SK-N-SH (cell line): ENCODE results near the gene RASL10B. TPM values are rescaled to one million over a fixed set of nuclear protein-coding genes. Genes with fewer than 3 reads are reported as not detected.

ENCODE experiments used
- CTCF ChIA-PET: fragments of 300-600, 350-600 bp; formaldehyde crosslinking; extraction: SDS; loops from one replicate; lab custom pipeline; 2021; lab: Yijun Ruan, JAX
- POLR2A ChIA-PET: fragments of 350-600 bp; sonication (Branson Sonifier 250); formaldehyde crosslinking; extraction: SDS; loops from one replicate; lab custom pipeline; 2020; ENCODE audit warnings: antibody characterized with exemption, inconsistent platforms; lab: Yijun Ruan, JAX
- DNase-seq: peaks from one replicate; pipeline ENCODE4 v3.0.0; 2012
- H2AFZ ChIP-seq: fragments of 200-600 bp; sonication (generic); 2 replicates; pipeline ENCODE4 v1.8.1; 2016; ENCODE audit warnings: antibody characterized with exemption, mild to moderate bottlenecking, low read depth
- H3F3A ChIP-seq: fragments of 200-600 bp; sonication (generic); replicated peaks from 2 replicates; pipeline ENCODE3; 2016; ENCODE audit warnings: antibody characterized with exemption, mild to moderate bottlenecking; ENCODE audit not compliant: insufficient read depth
- H3K27ac ChIP-seq, 2 experiments: fragments of 200-500 bp in 1 of 2; fragments of 200-600 bp in 1 of 2; sonication (Bioruptor generic) in 1 of 2; sonication (generic), shearing (Covaris generic) in 1 of 2; 2 replicates each; pipeline versions ENCODE4 v1.5.1 to v1.6.1; 2014 to 2016; ENCODE audit warnings: low read depth in 2 of 2, inconsistent platforms in 1 of 2, low read length in 1 of 2, mild to moderate bottlenecking in 1 of 2, mixed read lengths in 1 of 2
- H3K27me3 ChIP-seq: fragments of 200-600 bp; sonication (generic), shearing (Covaris generic); 2 replicates; pipeline ENCODE4 v1.6.1; 2016; ENCODE audit warnings: mixed run types; ENCODE audit not compliant: insufficient read depth
- H3K36me3 ChIP-seq, 2 experiments: fragments of 200-500 bp in 1 of 2; fragments of 200-600 bp in 1 of 2; sonication (Bioruptor generic) in 1 of 2; sonication (generic) in 1 of 2; replicated peaks in 1 of 2; 2 replicates each; pipeline versions ENCODE3 to v1.5.1; 2014 to 2016; ENCODE audit warnings: low read length in 1 of 2, mild to moderate bottlenecking in 1 of 2; ENCODE audit not compliant: insufficient read depth in 2 of 2, control insufficient read depth in 1 of 2
- H3K4me1 ChIP-seq, 2 experiments: fragments of 200-500 bp in 1 of 2; fragments of 200-600 bp in 1 of 2; sonication (Bioruptor generic) in 1 of 2; sonication (generic), shearing (Covaris generic) in 1 of 2; 2 replicates each; pipeline versions ENCODE4 v1.5.1 to v1.6.1; 2014 to 2016; ENCODE audit warnings: low read depth in 1 of 2, low read length in 1 of 2, mixed run types in 1 of 2; ENCODE audit not compliant: insufficient read depth in 2 of 2, control insufficient read depth in 1 of 2
- H3K4me2 ChIP-seq: fragments of 200-600 bp; sonication (generic), shearing (Covaris generic); 2 replicates; pipeline ENCODE4 v1.6.1; 2017; ENCODE audit warnings: mixed run types
- H3K4me3 ChIP-seq, 2 experiments: fragments of 200-500 bp in 1 of 2; fragments of 200-600 bp in 1 of 2; sonication (Bioruptor generic) in 1 of 2; sonication (generic), shearing (Covaris generic) in 1 of 2; 2 replicates each; pipeline versions ENCODE4 v1.5.1 to v1.8.1; 2014 to 2016; ENCODE audit warnings: low read depth in 2 of 2, inconsistent platforms in 1 of 2, low read length in 1 of 2, mild to moderate bottlenecking in 1 of 2, mixed read lengths in 1 of 2, moderate library complexity in 1 of 2
- H3K79me2 ChIP-seq: fragments of 200-600 bp; sonication (generic); 2 replicates; pipeline ENCODE4 v1.8.1; 2017; ENCODE audit warnings: mild to moderate bottlenecking; ENCODE audit not compliant: insufficient read depth
- H3K9ac ChIP-seq: fragments of 200-600 bp; sonication (generic); 2 replicates; pipeline ENCODE4 v1.6.1; 2017; ENCODE audit warnings: mixed run types
- H3K9me2 ChIP-seq: fragments of 200-600 bp; sonication (generic); 2 replicates; pipeline ENCODE4 v1.6.1; 2017; ENCODE audit warnings: mixed run types
- H3K9me3 ChIP-seq: fragments of 200-600 bp; sonication (generic); 2 replicates; pipeline ENCODE4 v1.6.1; 2017; ENCODE audit warnings: mixed run types, mild to moderate bottlenecking, moderate library complexity
- H4K20me1 ChIP-seq: fragments of 200-600 bp; sonication (generic); 2 replicates; pipeline ENCODE4 v1.6.1; 2017; ENCODE audit warnings: mild to moderate bottlenecking, mixed run types; ENCODE audit not compliant: insufficient read depth
- ELF1 ChIP-seq: IDR thresholded peaks from 2 replicates; pipeline ENCODE4 v1.4.0; 2012
- EP300 ChIP-seq, 2 experiments: IDR thresholded peaks; 2 replicates each; pipeline versions ENCODE4 v1.4.0 to v1.6.1; 2012; ENCODE audit warnings: borderline replicate concordance in 1 of 2, low read depth in 1 of 2, low read length in 1 of 2
- FOSL2 ChIP-seq: IDR thresholded peaks from 2 replicates; pipeline ENCODE4 v1.4.0; 2012; ENCODE audit warnings: low read depth, mild to moderate bottlenecking, moderate library complexity, borderline replicate concordance
- FOXJ3 ChIP-seq: sonication (generic); formaldehyde crosslinking; IDR thresholded peaks from 2 replicates; pipeline ENCODE4 v1.5.1; 2020; ENCODE audit warnings: mild to moderate bottlenecking, missing genetic modification reagents
- GATA2 ChIP-seq: sonication (generic); formaldehyde crosslinking; IDR thresholded peaks from 2 replicates; pipeline ENCODE4 v1.5.0; 2020; ENCODE audit warnings: mild to moderate bottlenecking, missing genetic modification reagents
- MEF2A ChIP-seq: IDR thresholded peaks from 2 replicates; pipeline ENCODE4 v1.4.0; 2012; ENCODE audit warnings: low read depth, borderline replicate concordance
- MXI1 ChIP-seq: IDR thresholded peaks from 2 replicates; pipeline ENCODE4 v1.6.1; 2012; ENCODE audit warnings: mild to moderate bottlenecking, low read depth, low read length, improper control_type of control experiment
- RAD21 ChIP-seq: IDR thresholded peaks from 2 replicates; pipeline ENCODE4 v1.6.1; 2012; ENCODE audit warnings: mild to moderate bottlenecking, low read length
- RCOR1 ChIP-seq: fragments of 150-350 bp; IDR thresholded peaks from 2 replicates; pipeline ENCODE4 v1.6.1; 2017; ENCODE audit warnings: antibody characterized with exemption, low read length
- RFX5 ChIP-seq: IDR thresholded peaks from 2 replicates; pipeline ENCODE4 v1.6.1; 2012; ENCODE audit warnings: mild to moderate bottlenecking, improper control_type of control experiment, low read length
- RXRA ChIP-seq: IDR thresholded peaks from 2 replicates; pipeline ENCODE4 v1.4.0; 2012; ENCODE audit warnings: low read depth, mild to moderate bottlenecking, borderline replicate concordance
- SMC3 ChIP-seq: IDR thresholded peaks from 2 replicates; pipeline ENCODE4 v1.6.1; 2012; ENCODE audit warnings: low read depth, low read length, improper control_type of control experiment
- YY1 ChIP-seq: IDR thresholded peaks from 2 replicates; pipeline ENCODE4 v1.4.0; 2012; ENCODE audit warnings: low read depth, mild to moderate bottlenecking
- WGBS: methylation state at CpG from one replicate; pipeline ENCODE4 v1.1.6; 2017; ENCODE audit warnings: low lambda C conversion rate; 5-methylcytosine and 5-hydroxymethylcytosine counted together
- polyA plus RNA-seq, 3 experiments: library from polyadenylated mRNA; depleted of rRNA; stranded (reverse); fragments of >200 nt; gene quantifications; 2 replicates each; pipeline ENCODE4 v1.2.3, GENCODE V29; 2012
- TF ChIP-seq, protein P1 (sequence below): IDR thresholded peaks from 2 replicates; pipeline ENCODE4 v1.6.1; 2012; ENCODE audit warnings: mild to moderate bottlenecking, low read depth, low read length, moderate library complexity
- TF ChIP-seq, protein P2 (sequence below): IDR thresholded peaks from 2 replicates; pipeline ENCODE4 v1.4.0; 2012; ENCODE audit warnings: low read depth, borderline replicate concordance
- TF ChIP-seq, protein P3 (sequence below): IDR thresholded peaks from 2 replicates; pipeline ENCODE4 v1.4.0; 2012; ENCODE audit warnings: low read depth, borderline replicate concordance

The RASL10B gene
- polyA plus RNA-seq, 1 of the 3 experiments (the other 2 are of a cell fraction): 4.2 TPM

DNA sequence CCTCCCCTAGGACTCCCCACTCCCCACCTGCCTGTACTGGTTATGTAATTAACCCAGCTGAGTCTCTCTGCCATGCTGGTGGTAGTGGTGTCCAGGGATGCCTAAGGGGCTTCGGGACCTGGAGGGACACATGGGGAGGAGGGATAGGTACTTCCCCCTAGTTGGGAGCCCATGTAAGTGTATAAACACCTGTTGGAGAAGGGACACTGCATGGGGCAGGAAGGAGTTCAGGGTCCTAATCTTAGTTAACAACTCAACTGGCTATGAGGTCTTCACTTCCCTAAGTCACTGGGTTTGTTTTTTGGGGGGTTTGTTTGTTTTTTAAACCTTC, 1.3 kb downstream of the RASL10B start:
- H3K79me2 ChIP-seq: no peaks in the 10 kb centered on the region
- H3K27ac ChIP-seq: no peak overlapping the region
- peak overlapping the region; percentile 79 for H3K4me2 ChIP-seq
- 78% methylated on average over 1 of the region's 1 CpG for WGBS
- POLR2A ChIA-PET: no interaction called here
- peak overlapping the region in 1 of 2 experiments; percentile 65; a peak in 1 of 4 replicates for H3K4me3 ChIP-seq
- no peaks in the 10 kb centered on the region for H3K27me3 ChIP-seq
- H4K20me1 ChIP-seq: no peaks in the 10 kb centered on the region
- peaks cover 5 to 11% of the 10 kb centered on the region in 2 experiments; a peak in 1 of 4 replicates for H3K4me1 ChIP-seq
- CTCF ChIA-PET: interaction anchor here (1.1 to 5.2 kb wide), 3 partner anchors 15 to 177 kb away, joined by 3 to 53 read pairs (median 18); no protein-coding TSS in a partner anchor
- TF ChIP-seq, protein P1, sequence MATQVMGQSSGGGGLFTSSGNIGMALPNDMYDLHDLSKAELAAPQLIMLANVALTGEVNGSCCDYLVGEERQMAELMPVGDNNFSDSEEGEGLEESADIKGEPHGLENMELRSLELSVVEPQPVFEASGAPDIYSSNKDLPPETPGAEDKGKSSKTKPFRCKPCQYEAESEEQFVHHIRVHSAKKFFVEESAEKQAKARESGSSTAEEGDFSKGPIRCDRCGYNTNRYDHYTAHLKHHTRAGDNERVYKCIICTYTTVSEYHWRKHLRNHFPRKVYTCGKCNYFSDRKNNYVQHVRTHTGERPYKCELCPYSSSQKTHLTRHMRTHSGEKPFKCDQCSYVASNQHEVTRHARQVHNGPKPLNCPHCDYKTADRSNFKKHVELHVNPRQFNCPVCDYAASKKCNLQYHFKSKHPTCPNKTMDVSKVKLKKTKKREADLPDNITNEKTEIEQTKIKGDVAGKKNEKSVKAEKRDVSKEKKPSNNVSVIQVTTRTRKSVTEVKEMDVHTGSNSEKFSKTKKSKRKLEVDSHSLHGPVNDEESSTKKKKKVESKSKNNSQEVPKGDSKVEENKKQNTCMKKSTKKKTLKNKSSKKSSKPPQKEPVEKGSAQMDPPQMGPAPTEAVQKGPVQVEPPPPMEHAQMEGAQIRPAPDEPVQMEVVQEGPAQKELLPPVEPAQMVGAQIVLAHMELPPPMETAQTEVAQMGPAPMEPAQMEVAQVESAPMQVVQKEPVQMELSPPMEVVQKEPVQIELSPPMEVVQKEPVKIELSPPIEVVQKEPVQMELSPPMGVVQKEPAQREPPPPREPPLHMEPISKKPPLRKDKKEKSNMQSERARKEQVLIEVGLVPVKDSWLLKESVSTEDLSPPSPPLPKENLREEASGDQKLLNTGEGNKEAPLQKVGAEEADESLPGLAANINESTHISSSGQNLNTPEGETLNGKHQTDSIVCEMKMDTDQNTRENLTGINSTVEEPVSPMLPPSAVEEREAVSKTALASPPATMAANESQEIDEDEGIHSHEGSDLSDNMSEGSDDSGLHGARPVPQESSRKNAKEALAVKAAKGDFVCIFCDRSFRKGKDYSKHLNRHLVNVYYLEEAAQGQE: no peak
- TF ChIP-seq RFX5 (no peak), FOSL2 (no peak), RXRA (no peak), RAD21 (no peak), EP300 (IDR thresholded peaks at IDR 0.05; ENCODE audit: borderline replicate concordance in 1 of 2, low read depth in 1 of 2, low read length in 1 of 2) (no peak)
- TF ChIP-seq, protein P2, sequence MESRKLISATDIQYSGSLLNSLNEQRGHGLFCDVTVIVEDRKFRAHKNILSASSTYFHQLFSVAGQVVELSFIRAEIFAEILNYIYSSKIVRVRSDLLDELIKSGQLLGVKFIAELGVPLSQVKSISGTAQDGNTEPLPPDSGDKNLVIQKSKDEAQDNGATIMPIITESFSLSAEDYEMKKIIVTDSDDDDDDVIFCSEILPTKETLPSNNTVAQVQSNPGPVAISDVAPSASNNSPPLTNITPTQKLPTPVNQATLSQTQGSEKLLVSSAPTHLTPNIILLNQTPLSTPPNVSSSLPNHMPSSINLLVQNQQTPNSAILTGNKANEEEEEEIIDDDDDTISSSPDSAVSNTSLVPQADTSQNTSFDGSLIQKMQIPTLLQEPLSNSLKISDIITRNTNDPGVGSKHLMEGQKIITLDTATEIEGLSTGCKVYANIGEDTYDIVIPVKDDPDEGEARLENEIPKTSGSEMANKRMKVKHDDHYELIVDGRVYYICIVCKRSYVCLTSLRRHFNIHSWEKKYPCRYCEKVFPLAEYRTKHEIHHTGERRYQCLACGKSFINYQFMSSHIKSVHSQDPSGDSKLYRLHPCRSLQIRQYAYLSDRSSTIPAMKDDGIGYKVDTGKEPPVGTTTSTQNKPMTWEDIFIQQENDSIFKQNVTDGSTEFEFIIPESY: no peak
- no peak overlapping the region for H2AFZ ChIP-seq
- DNase-seq: no peak
- H3K9me3 ChIP-seq: no peaks in the 10 kb centered on the region
- no peaks in the 10 kb centered on the region for H3K9me2 ChIP-seq
- no peaks in the 10 kb centered on the region for H3F3A ChIP-seq
- H3K36me3 ChIP-seq: peaks cover 0 to 4% of the 10 kb centered on the region in 2 experiments
- H3K9ac ChIP-seq: no peak overlapping the region

DNA sequence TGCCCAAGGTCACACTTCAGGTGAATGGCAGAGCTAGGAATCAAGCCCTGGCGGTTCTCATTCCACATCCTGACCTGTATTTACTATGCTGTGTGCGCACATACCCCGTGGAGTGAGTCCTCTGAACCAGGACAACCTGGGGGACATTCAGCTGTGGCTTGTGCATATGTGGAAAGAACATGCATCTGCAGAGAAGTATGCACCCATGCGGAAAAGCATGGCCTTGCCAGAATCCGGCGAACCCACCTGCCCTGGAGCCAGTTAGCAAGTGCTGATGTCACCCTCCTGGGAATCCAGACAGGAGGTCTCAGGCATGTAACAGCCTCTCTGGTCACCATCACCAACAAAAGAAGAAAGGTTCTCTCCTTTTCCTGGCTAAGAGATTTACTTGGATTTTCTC, 1.9 kb downstream of the RASL10B start:
- no peak overlapping the region for H3K9ac ChIP-seq
- H3K9me3 ChIP-seq: no peaks in the 10 kb centered on the region
- 100% methylated on average over 6 of the region's 6 CpGs for WGBS
- H3K4me2 ChIP-seq: no peak overlapping the region
- no peak overlapping the region for H2AFZ ChIP-seq
- no peaks in the 10 kb centered on the region for H3K36me3 ChIP-seq
- DNase-seq: no peak
- ChIA-PET CTCF (interaction anchor here (1.1 to 5.2 kb wide), 3 partner anchors 15 to 178 kb away, joined by 3 to 53 read pairs (median 18); no protein-coding TSS in a partner anchor), POLR2A (no interaction called here)
- H3K4me1 ChIP-seq: peaks cover 5 to 11% of the 10 kb centered on the region in 2 experiments; a peak in 1 of 4 replicates
- H3K27ac ChIP-seq: no peak overlapping the region
- no peaks in the 10 kb centered on the region for H3K9me2 ChIP-seq
- H3F3A ChIP-seq: no peaks in the 10 kb centered on the region
- H3K27me3 ChIP-seq: no peaks in the 10 kb centered on the region
- H3K4me3 ChIP-seq: no peak overlapping the region
- no peak for TF ChIP-seq YY1
- TF ChIP-seq MXI1: no peak
- TF ChIP-seq SMC3: no peak
- TF ChIP-seq, protein P3, sequence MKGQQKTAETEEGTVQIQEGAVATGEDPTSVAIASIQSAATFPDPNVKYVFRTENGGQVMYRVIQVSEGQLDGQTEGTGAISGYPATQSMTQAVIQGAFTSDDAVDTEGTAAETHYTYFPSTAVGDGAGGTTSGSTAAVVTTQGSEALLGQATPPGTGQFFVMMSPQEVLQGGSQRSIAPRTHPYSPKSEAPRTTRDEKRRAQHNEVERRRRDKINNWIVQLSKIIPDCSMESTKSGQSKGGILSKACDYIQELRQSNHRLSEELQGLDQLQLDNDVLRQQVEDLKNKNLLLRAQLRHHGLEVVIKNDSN: no peak
- no peak for TF ChIP-seq ELF1
- TF ChIP-seq RCOR1: no peak
- TF ChIP-seq MEF2A: no peak
- no peak for TF ChIP-seq GATA2 (CRISPR knock-in tag)
- no peak for TF ChIP-seq FOXJ3 (CRISPR knock-in tag)
- no peaks in the 10 kb centered on the region for H4K20me1 ChIP-seq
- no peaks in the 10 kb centered on the region for H3K79me2 ChIP-seq
